Sigmoid colon (tissue), 4 donors: Measurements from ENCODE around the gene BBS2.

Source experiments
- EP300 ChIP-seq, 4 donors: sonication (generic); formaldehyde crosslinking; IDR thresholded peaks; one replicate each; pipeline ENCODE4 v1.6.1; 2017; ENCODE audit warnings: antibody characterized with exemption in 4 of 4
- POLR2AphosphoS5 ChIP-seq, 4 donors: sonication (generic); formaldehyde crosslinking; IDR thresholded peaks; one replicate each; pipeline ENCODE4 v1.6.1; 2017; ENCODE audit warnings: antibody characterized with exemption in 4 of 4
- TF ChIP-seq, protein P1 (sequence below), 4 experiments: fragments of 450-650 bp in 3 of 4; fragments of 200-600 bp in 1 of 4; IDR thresholded peaks; one replicate each; pipeline ENCODE4 v1.5.1; 2016 to 2019; ENCODE audit warnings: antibody characterized with exemption in 4 of 4, mild to moderate bottlenecking in 3 of 4, moderate library complexity in 2 of 4

DNA sequence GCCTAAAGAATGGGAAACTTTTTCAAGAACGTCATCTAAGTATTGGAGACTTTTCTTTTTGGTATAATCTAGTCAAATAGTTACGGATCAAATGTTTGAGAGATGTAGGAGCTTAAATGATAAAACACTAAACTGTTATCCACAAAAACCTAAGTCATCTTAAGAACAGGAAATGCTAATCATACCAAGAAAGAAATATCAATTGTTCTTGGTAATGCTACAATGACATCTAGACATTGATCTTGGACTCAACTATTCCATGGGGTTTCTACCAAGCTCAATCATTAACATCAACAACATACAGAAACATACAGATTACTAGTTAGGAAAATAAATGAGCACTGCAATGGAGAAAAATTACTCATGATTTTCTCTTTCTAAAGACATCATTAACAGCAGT, 72.5 kb downstream of the BBS2 start:
- TF ChIP-seq, protein P1, sequence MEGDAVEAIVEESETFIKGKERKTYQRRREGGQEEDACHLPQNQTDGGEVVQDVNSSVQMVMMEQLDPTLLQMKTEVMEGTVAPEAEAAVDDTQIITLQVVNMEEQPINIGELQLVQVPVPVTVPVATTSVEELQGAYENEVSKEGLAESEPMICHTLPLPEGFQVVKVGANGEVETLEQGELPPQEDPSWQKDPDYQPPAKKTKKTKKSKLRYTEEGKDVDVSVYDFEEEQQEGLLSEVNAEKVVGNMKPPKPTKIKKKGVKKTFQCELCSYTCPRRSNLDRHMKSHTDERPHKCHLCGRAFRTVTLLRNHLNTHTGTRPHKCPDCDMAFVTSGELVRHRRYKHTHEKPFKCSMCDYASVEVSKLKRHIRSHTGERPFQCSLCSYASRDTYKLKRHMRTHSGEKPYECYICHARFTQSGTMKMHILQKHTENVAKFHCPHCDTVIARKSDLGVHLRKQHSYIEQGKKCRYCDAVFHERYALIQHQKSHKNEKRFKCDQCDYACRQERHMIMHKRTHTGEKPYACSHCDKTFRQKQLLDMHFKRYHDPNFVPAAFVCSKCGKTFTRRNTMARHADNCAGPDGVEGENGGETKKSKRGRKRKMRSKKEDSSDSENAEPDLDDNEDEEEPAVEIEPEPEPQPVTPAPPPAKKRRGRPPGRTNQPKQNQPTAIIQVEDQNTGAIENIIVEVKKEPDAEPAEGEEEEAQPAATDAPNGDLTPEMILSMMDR (IDR thresholded peaks at IDR 0.05): no peak
- TF ChIP-seq POLR2AphosphoS5 (IDR thresholded peaks at IDR 0.05) (no peak), EP300 (IDR thresholded peaks at IDR 0.05) (no peak)
